ENCODE results near the gene RFX7. TPM values are rescaled to one million over a fixed set of nuclear protein-coding genes. Genes with fewer than 3 reads are reported as not detected.

The RFX7 gene
- total and polyA plus RNA-seq, 2 of the 4 experiments (the other 2 are of a cell fraction), result 4.1 to 10.6 TPM

DNA sequence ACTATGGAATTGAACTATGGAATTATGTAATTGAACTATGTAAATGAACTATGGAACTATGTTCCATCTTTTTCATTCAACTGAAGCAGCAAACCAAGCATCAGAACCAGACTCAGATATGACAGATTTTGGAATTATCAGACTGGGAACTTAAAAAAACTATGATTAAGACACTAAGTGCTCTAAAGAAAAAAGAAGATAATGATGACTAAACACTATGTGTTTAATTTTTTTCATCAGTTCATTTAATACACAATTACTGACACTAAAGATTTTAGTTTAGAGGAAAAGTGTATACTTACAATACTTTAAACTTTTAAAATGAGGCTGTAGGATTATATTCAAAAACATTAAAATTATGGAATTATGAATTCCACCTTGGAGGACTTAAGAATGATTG, 15.3 kb downstream of the RFX7 start:
- Histone ChIP-seq H3K4me3 (ENCODE audit: insufficient read depth, low read depth, low read length) (no peak overlapping the region), H3K9me1 (ENCODE audit: insufficient read depth, low read length) (no peaks in the 10 kb centered on the region), H2BK20ac (ENCODE audit: low read depth, low read length) (no peak overlapping the region), H2AK5ac (ENCODE audit: low read depth, low read length) (no peak overlapping the region), H3K14ac (replicated peaks; ENCODE audit: low read depth, low read length) (no peak overlapping the region), H4K5ac (ENCODE audit: low read depth, low read length) (no peak overlapping the region), H2BK15ac (ENCODE audit: low read depth, low read length) (no peak overlapping the region), H2AK9ac (replicated peaks; ENCODE audit: low read depth, low read length, poor library complexity) (no peak overlapping the region), H3K36me3 (ENCODE audit: control insufficient read depth, insufficient read depth, low read length) (peaks cover 12% of the 10 kb centered on the region), H4K8ac (ENCODE audit: low read depth in 2 of 2, low read length in 2 of 2) (no peak overlapping the region), H3K23ac (ENCODE audit: low read depth, low read length) (no peak overlapping the region), H3K9ac (ENCODE audit: low read depth, low read length) (no peak overlapping the region), H3K4ac (ENCODE audit: low read depth, low read length) (no peak overlapping the region), H3K56ac (ENCODE audit: extremely low read depth, insufficient read depth, low read length) (no peak overlapping the region), H3K79me1 (ENCODE audit: low read depth in 1 of 2, low read length in 2 of 2) (peaks cover 25 to 33% of the 10 kb centered on the region in 2 experiments), H2BK120ac (ENCODE audit: low read depth, low read length) (no peak overlapping the region), H3K4me2 (ENCODE audit: low read depth, low read length) (no peak overlapping the region), H3K4me1 (ENCODE audit: control insufficient read depth, insufficient read depth, low read length) (no peaks in the 10 kb centered on the region), H3K27me3 (ENCODE audit: control insufficient read depth, insufficient read depth, low read length) (no peaks in the 10 kb centered on the region), H2AFZ (replicated peaks; ENCODE audit: low read length, poor library complexity) (no peak overlapping the region), H2BK5ac (ENCODE audit: low read depth, low read length, poor library complexity, severe bottlenecking) (no peak overlapping the region), H4K91ac (ENCODE audit: insufficient read depth, low read depth, low read length) (no peak overlapping the region), H3K27ac (ENCODE audit: insufficient read depth, low read length) (no peak overlapping the region), H3K18ac (ENCODE audit: low read depth, low read length) (no peak overlapping the region), H4K20me1 (ENCODE audit: insufficient read depth, low read length) (peaks cover 4% of the 10 kb centered on the region; the same call in 1 of the 2 replicates), H3K9me3 (ENCODE audit: control insufficient read depth, insufficient read depth, low read length) (peaks cover 15% of the 10 kb centered on the region)
- TF ChIP-seq, protein P1, sequence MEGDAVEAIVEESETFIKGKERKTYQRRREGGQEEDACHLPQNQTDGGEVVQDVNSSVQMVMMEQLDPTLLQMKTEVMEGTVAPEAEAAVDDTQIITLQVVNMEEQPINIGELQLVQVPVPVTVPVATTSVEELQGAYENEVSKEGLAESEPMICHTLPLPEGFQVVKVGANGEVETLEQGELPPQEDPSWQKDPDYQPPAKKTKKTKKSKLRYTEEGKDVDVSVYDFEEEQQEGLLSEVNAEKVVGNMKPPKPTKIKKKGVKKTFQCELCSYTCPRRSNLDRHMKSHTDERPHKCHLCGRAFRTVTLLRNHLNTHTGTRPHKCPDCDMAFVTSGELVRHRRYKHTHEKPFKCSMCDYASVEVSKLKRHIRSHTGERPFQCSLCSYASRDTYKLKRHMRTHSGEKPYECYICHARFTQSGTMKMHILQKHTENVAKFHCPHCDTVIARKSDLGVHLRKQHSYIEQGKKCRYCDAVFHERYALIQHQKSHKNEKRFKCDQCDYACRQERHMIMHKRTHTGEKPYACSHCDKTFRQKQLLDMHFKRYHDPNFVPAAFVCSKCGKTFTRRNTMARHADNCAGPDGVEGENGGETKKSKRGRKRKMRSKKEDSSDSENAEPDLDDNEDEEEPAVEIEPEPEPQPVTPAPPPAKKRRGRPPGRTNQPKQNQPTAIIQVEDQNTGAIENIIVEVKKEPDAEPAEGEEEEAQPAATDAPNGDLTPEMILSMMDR (conservative IDR thresholded peaks at IDR 0.05; ENCODE audit: low read depth, low read length), result no peak
- TF ChIP-seq, protein P2, sequence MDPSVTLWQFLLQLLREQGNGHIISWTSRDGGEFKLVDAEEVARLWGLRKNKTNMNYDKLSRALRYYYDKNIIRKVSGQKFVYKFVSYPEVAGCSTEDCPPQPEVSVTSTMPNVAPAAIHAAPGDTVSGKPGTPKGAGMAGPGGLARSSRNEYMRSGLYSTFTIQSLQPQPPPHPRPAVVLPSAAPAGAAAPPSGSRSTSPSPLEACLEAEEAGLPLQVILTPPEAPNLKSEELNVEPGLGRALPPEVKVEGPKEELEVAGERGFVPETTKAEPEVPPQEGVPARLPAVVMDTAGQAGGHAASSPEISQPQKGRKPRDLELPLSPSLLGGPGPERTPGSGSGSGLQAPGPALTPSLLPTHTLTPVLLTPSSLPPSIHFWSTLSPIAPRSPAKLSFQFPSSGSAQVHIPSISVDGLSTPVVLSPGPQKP (IDR thresholded peaks at IDR 0.05; ENCODE audit: borderline replicate concordance, low read depth, low read length), result no peak
- TF ChIP-seq, protein P3, sequence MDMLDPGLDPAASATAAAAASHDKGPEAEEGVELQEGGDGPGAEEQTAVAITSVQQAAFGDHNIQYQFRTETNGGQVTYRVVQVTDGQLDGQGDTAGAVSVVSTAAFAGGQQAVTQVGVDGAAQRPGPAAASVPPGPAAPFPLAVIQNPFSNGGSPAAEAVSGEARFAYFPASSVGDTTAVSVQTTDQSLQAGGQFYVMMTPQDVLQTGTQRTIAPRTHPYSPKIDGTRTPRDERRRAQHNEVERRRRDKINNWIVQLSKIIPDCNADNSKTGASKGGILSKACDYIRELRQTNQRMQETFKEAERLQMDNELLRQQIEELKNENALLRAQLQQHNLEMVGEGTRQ (IDR thresholded peaks at IDR 0.05; ENCODE audit: low read depth, low read length), result no peak
- TF ChIP-seq POLR2A (IDR thresholded peaks at IDR 0.05; ENCODE audit: low read depth, low read length) (no peak), CEBPB (IDR thresholded peaks at IDR 0.05; ENCODE audit: low read depth, low read length) (no peak), RCOR1 (IDR thresholded peaks at IDR 0.05; ENCODE audit: insufficient replicate concordance, low read length) (no peak), FOS (IDR thresholded peaks at IDR 0.05; ENCODE audit: low read depth, low read length) (no peak), MAFK (IDR thresholded peaks at IDR 0.05; ENCODE audit: low read depth, low read length) (no peak)
- ChIA-PET POLR2A (ENCODE audit: unreplicated experiment) (no interaction called here), CTCF (no interaction called here)
- no peak for DNase-seq
- ATAC-seq (ENCODE audit: low read depth), result no peak
- dilution Hi-C loops (cut with HindIII; ENCODE audit: low sequenced_read_pairs, unreplicated experiment), result no loop called here
- in situ Hi-C loops (cut with MboI; ENCODE audit: low sequenced_read_pairs), result no loop called here
- intact Hi-C loops (cut with micrococcal nuclease), result no loop called here
- BruUV-seq (replicated peaks), result no TSS peak
